ENCODE measurements around the gene GAST. TPM values are rescaled to one million over a fixed set of nuclear protein-coding genes. Genes with fewer than 3 reads are reported as not detected.

GAST gene
- total RNA-seq, 1 donor from 2014 or later, result 119 TPM

- peaks cover 3% of the 10 kb centered on the region for H3K27me3 Mint-ChIP-seq
- no peak overlapping the region for H3K4me3 Mint-ChIP-seq
- H3K27ac Mint-ChIP-seq, result peak overlapping the region; percentile 56
- no peak for DNase-seq (ENCODE audit: extremely low spot score, unreplicated experiment)
- no peak for TF ChIP-seq CTCF (conservative IDR thresholded peaks at IDR 0.05)
- H3K4me1 Mint-ChIP-seq (ENCODE audit: unreplicated experiment), result peaks cover 8% of the 10 kb centered on the region
- H3K36me3 Mint-ChIP-seq, result no peaks in the 10 kb centered on the region
- peaks cover 5% of the 10 kb centered on the region for H3K9me3 Mint-ChIP-seq
Measured at GRCh38 chr17:41710472-41711090, 1.6 kb upstream of the GAST start.

- Mint-ChIP-seq H3K4me1 (ENCODE audit: unreplicated experiment) (no peaks in the 10 kb centered on the region), H3K9me3 (no peaks in the 10 kb centered on the region), H3K27me3 (peaks cover 3% of the 10 kb centered on the region), H3K27ac (peak overlapping the region; percentile 93), H3K4me3 (peak overlapping the region; percentile 20), H3K36me3 (no peaks in the 10 kb centered on the region)
- no peak for DNase-seq (ENCODE audit: extremely low spot score, unreplicated experiment)
- TF ChIP-seq CTCF (conservative IDR thresholded peaks at IDR 0.05), result no peak
Measured at GRCh38 chr17:41717408-41718286, 5.5 kb downstream of the GAST start.

- TF ChIP-seq CTCF (conservative IDR thresholded peaks at IDR 0.05), result no peak
- DNase-seq (ENCODE audit: extremely low spot score, unreplicated experiment), result no peak
- H3K9me3 Mint-ChIP-seq, result no peaks in the 10 kb centered on the region
- H3K27ac Mint-ChIP-seq, result peak overlapping the region; percentile 93
- H3K36me3 Mint-ChIP-seq, result no peaks in the 10 kb centered on the region
- no peak overlapping the region for H3K4me3 Mint-ChIP-seq
- H3K4me1 Mint-ChIP-seq (ENCODE audit: unreplicated experiment), result no peaks in the 10 kb centered on the region
- peaks cover 3% of the 10 kb centered on the region for H3K27me3 Mint-ChIP-seq
Measured at GRCh38 chr17:41718287-41718645, 6.1 kb downstream of the GAST start.

- no peaks in the 10 kb centered on the region for H3K4me1 Mint-ChIP-seq (ENCODE audit: unreplicated experiment)
- no peak overlapping the region for H3K27ac Mint-ChIP-seq
- no peak for TF ChIP-seq CTCF (conservative IDR thresholded peaks at IDR 0.05)
- no peaks in the 10 kb centered on the region for H3K36me3 Mint-ChIP-seq
- DNase-seq (ENCODE audit: extremely low spot score, unreplicated experiment), result no peak
- no peak overlapping the region for H3K4me3 Mint-ChIP-seq
- H3K27me3 Mint-ChIP-seq, result peaks cover 2% of the 10 kb centered on the region
- no peaks in the 10 kb centered on the region for H3K9me3 Mint-ChIP-seq
Measured at GRCh38 chr17:41722231-41722630, 10.1 kb downstream of the GAST start.

- H3K9me3 Mint-ChIP-seq, result no peaks in the 10 kb centered on the region
- H3K27me3 Mint-ChIP-seq, result peaks cover 2% of the 10 kb centered on the region
- no peak overlapping the region for H3K4me3 Mint-ChIP-seq
- no peak for DNase-seq (ENCODE audit: extremely low spot score, unreplicated experiment)
- H3K27ac Mint-ChIP-seq, result no peak overlapping the region
- no peaks in the 10 kb centered on the region for H3K36me3 Mint-ChIP-seq
- no peaks in the 10 kb centered on the region for H3K4me1 Mint-ChIP-seq (ENCODE audit: unreplicated experiment)
- no peak for TF ChIP-seq CTCF (conservative IDR thresholded peaks at IDR 0.05)
Measured at GRCh38 chr17:41723801-41724475, 11.8 kb downstream of the GAST start.
